ENCODE results near the gene IDH2. TPM values are rescaled to one million over a fixed set of nuclear protein-coding genes. Genes with fewer than 3 reads are reported as not detected.

The IDH2 gene
- total RNA-seq, 1 experiment from 2014 or later = 48.1 TPM

- H3K27ac ChIP-seq (ENCODE audit: low read depth, low read length) = no peak overlapping the region
- no peak for DNase-seq (ENCODE audit: low read depth, low spot score)
- intact Hi-C loops (cut with micrococcal nuclease) = no loop called here
- no peaks in the 10 kb centered on the region for H3K9me3 ChIP-seq (ENCODE audit: control insufficient read depth in 1 of 2, insufficient read depth in 1 of 2, low read depth in 1 of 2, low read length in 2 of 2)
- no peak overlapping the region for H3K4me3 ChIP-seq (replicated peaks in 1 of 2; ENCODE audit: low read depth in 1 of 2, low read length in 2 of 2)
- no peaks in the 10 kb centered on the region for H3K79me2 ChIP-seq (ENCODE audit: insufficient read depth, low read length)
- peaks cover 17 to 22% of the 10 kb centered on the region in 2 experiments for H3K4me1 ChIP-seq (ENCODE audit: control insufficient read depth in 1 of 2, insufficient read depth in 2 of 2, low read length in 2 of 2)
- H3K9ac ChIP-seq (ENCODE audit: low read length) = no peak overlapping the region
- H2AFZ ChIP-seq (ENCODE audit: low read depth, low read length, poor library complexity, severe bottlenecking) = no peak overlapping the region
- H3K27me3 ChIP-seq (ENCODE audit: insufficient read depth, low read length) = no peaks in the 10 kb centered on the region
- ATAC-seq = no peak
- TF ChIP-seq JUND (IDR thresholded peaks at IDR 0.05) = no peak
- H4K20me1 ChIP-seq (ENCODE audit: insufficient read depth) = no peaks in the 10 kb centered on the region
- no peaks in the 10 kb centered on the region; a peak in 1 of 4 replicates for H3K36me3 ChIP-seq (ENCODE audit: control insufficient read depth in 1 of 2, insufficient read depth in 2 of 2, low read length in 2 of 2)
- H3K4me2 ChIP-seq (ENCODE audit: low read length) = no peak overlapping the region
- BruUV-seq (replicated peaks) = no TSS peak
- ChIA-PET POLR2A (no interaction called here), CTCF (interaction anchor here (0.8 kb wide), 1 partner anchor 181 kb away, joined by 3 read pairs; no protein-coding TSS in a partner anchor), RAD21 (ENCODE audit: low non-redundant PET in 1 of 2, low total read pairs in 2 of 2, uncharacterized antibody in 2 of 2, unreplicated experiment in 2 of 2) (no interaction called here)
- no peaks in the 10 kb centered on the region for H3K9me2 ChIP-seq (ENCODE audit: insufficient read depth)
Observed at GRCh38 chr15:90078965-90079364, 23.3 kb downstream of the IDH2 start.

GRCh38 chr15:90076716-90077115 lies 25.6 kb downstream of the IDH2 start:
- H3K27me3 ChIP-seq (ENCODE audit: insufficient read depth, low read length) = no peaks in the 10 kb centered on the region
- no peaks in the 10 kb centered on the region for H3K79me2 ChIP-seq (ENCODE audit: insufficient read depth, low read length)
- no peak for DNase-seq (ENCODE audit: low read depth, low spot score)
- H3K4me1 ChIP-seq (ENCODE audit: control insufficient read depth in 1 of 2, insufficient read depth in 2 of 2, low read length in 2 of 2) = peaks cover 17 to 22% of the 10 kb centered on the region in 2 experiments
- no peak overlapping the region for H3K4me2 ChIP-seq (ENCODE audit: low read length)
- H3K9ac ChIP-seq (ENCODE audit: low read length) = no peak overlapping the region
- no TSS peak for BruUV-seq (replicated peaks)
- intact Hi-C loops (cut with micrococcal nuclease) = no loop called here
- H3K4me3 ChIP-seq (replicated peaks in 1 of 2; ENCODE audit: low read depth in 1 of 2, low read length in 2 of 2) = no peak overlapping the region
- no peaks in the 10 kb centered on the region for H3K9me3 ChIP-seq (ENCODE audit: control insufficient read depth in 1 of 2, insufficient read depth in 1 of 2, low read depth in 1 of 2, low read length in 2 of 2)
- no peaks in the 10 kb centered on the region for H4K20me1 ChIP-seq (ENCODE audit: insufficient read depth)
- H3K27ac ChIP-seq (ENCODE audit: low read depth, low read length) = no peak overlapping the region
- ATAC-seq = no peak
- no peaks in the 10 kb centered on the region; a peak in 1 of 4 replicates for H3K36me3 ChIP-seq (ENCODE audit: control insufficient read depth in 1 of 2, insufficient read depth in 2 of 2, low read length in 2 of 2)
- no peak overlapping the region for H2AFZ ChIP-seq (ENCODE audit: low read depth, low read length, poor library complexity, severe bottlenecking)
- ChIA-PET CTCF (interaction anchor here (1.0 to 3.9 kb wide), 2 partner anchors 10 to 178 kb away, joined by 3 to 29 read pairs; no protein-coding TSS in a partner anchor), POLR2A (interaction anchor here (0.7 kb wide), 1 partner anchor 317 kb away, joined by 4 read pairs; no protein-coding TSS in a partner anchor), RAD21 (ENCODE audit: low non-redundant PET in 1 of 2, low total read pairs in 2 of 2, uncharacterized antibody in 2 of 2, unreplicated experiment in 2 of 2) (no interaction called here)
- H3K9me2 ChIP-seq (ENCODE audit: insufficient read depth) = no peaks in the 10 kb centered on the region
- TF ChIP-seq ZFX (IDR thresholded peaks at IDR 0.05) = no peak
- TF ChIP-seq ATF3 (IDR thresholded peaks at IDR 0.05) = no peak
- TF ChIP-seq FOSL1 (IDR thresholded peaks at IDR 0.05; ENCODE audit: low read depth) = no peak
- no peak for TF ChIP-seq ZNF274 (IDR thresholded peaks at IDR 0.05; ENCODE audit: low read depth, low read length)
- TF ChIP-seq EZH2phosphoT487 (IDR thresholded peaks at IDR 0.05; ENCODE audit: borderline replicate concordance) = no peak
- TF ChIP-seq CEBPB (IDR thresholded peaks at IDR 0.05; ENCODE audit: low read depth) = no peak
- no peak for TF ChIP-seq POLR2AphosphoS5 (IDR thresholded peaks at IDR 0.05; ENCODE audit: low read depth, low read length)
- no peak for TF ChIP-seq YY1 (IDR thresholded peaks at IDR 0.05; ENCODE audit: extremely low read depth, insufficient replicate concordance, low read depth, low read length)
- TF ChIP-seq ELF1 (IDR thresholded peaks at IDR 0.05; ENCODE audit: borderline replicate concordance, low read depth) = no peak
- TF ChIP-seq SIN3A (IDR thresholded peaks at IDR 0.05; ENCODE audit: low read depth) = no peak
- no peak for TF ChIP-seq SP1 (IDR thresholded peaks at IDR 0.05; ENCODE audit: low read depth)
- TF ChIP-seq TCF7L2 (IDR thresholded peaks at IDR 0.05; ENCODE audit: borderline replicate concordance, extremely low read depth, insufficient read depth, insufficient read length) = no peak
- TF ChIP-seq EZH2 (IDR thresholded peaks at IDR 0.05) = no peak
- TF ChIP-seq CBX3 (IDR thresholded peaks at IDR 0.05; ENCODE audit: low read depth) = no peak
- no peak for TF ChIP-seq ZBTB33 (IDR thresholded peaks at IDR 0.05; ENCODE audit: extremely low read depth, insufficient replicate concordance, low read length)
- TF ChIP-seq, protein P1, sequence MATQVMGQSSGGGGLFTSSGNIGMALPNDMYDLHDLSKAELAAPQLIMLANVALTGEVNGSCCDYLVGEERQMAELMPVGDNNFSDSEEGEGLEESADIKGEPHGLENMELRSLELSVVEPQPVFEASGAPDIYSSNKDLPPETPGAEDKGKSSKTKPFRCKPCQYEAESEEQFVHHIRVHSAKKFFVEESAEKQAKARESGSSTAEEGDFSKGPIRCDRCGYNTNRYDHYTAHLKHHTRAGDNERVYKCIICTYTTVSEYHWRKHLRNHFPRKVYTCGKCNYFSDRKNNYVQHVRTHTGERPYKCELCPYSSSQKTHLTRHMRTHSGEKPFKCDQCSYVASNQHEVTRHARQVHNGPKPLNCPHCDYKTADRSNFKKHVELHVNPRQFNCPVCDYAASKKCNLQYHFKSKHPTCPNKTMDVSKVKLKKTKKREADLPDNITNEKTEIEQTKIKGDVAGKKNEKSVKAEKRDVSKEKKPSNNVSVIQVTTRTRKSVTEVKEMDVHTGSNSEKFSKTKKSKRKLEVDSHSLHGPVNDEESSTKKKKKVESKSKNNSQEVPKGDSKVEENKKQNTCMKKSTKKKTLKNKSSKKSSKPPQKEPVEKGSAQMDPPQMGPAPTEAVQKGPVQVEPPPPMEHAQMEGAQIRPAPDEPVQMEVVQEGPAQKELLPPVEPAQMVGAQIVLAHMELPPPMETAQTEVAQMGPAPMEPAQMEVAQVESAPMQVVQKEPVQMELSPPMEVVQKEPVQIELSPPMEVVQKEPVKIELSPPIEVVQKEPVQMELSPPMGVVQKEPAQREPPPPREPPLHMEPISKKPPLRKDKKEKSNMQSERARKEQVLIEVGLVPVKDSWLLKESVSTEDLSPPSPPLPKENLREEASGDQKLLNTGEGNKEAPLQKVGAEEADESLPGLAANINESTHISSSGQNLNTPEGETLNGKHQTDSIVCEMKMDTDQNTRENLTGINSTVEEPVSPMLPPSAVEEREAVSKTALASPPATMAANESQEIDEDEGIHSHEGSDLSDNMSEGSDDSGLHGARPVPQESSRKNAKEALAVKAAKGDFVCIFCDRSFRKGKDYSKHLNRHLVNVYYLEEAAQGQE (IDR thresholded peaks at IDR 0.05; ENCODE audit: low read depth) = no peak
